OCI-LY1 (cell line): Measurements from ENCODE around the gene OR10H1.
"Not testable (repeated sequence)": the region's sequence is repeated elsewhere in the genome, so short reads cannot be mapped to it uniquely, and the experiment has no call there.

Experiments used
- H2AFZ ChIP-seq: fragments of 200-600 bp; sonication (generic), shearing (Covaris generic); 2 replicates; pipeline ENCODE4 v1.6.0; 2014; ENCODE audit warnings: antibody characterized with exemption, mild to moderate bottlenecking, low read length
- H3F3A ChIP-seq: fragments of 200-600 bp; sonication (generic), shearing (Covaris generic); 2 replicates; pipeline ENCODE4 v1.6.0; 2014; ENCODE audit warnings: mild to moderate bottlenecking, antibody characterized with exemption, low read length, moderate library complexity; ENCODE audit not compliant: insufficient read depth
- H3K27ac ChIP-seq: fragments of 200-600 bp; sonication (generic); 2 replicates; pipeline ENCODE4 v1.5.1; 2014; ENCODE audit warnings: low read length, mixed run types, mild to moderate bottlenecking, low read depth; ENCODE audit not compliant: poor library complexity, severe bottlenecking
- H3K27me3 ChIP-seq: fragments of 200-600 bp; sonication (generic); 2 replicates; pipeline ENCODE4 v1.6.0; 2014; ENCODE audit warnings: antibody characterized with exemption, mild to moderate bottlenecking, low read length, moderate library complexity; ENCODE audit not compliant: insufficient read depth
- H3K36me3 ChIP-seq: fragments of 200-600 bp; sonication (generic); 2 replicates; pipeline ENCODE4 v1.6.1; 2014; ENCODE audit warnings: mild to moderate bottlenecking, antibody characterized with exemption, low read length, moderate library complexity, mixed read lengths; ENCODE audit not compliant: insufficient read depth
- H3K4me1 ChIP-seq: fragments of 200-600 bp; sonication (generic); 2 replicates; pipeline ENCODE4 v1.5.1; 2014; ENCODE audit warnings: mild to moderate bottlenecking, low read length, moderate library complexity; ENCODE audit not compliant: insufficient read depth, severe bottlenecking
- H3K4me2 ChIP-seq: fragments of 200-600 bp; sonication (generic), shearing (Covaris generic); 2 replicates; pipeline ENCODE4 v1.6.1; 2014; ENCODE audit warnings: low read length
- H3K4me3 ChIP-seq: fragments of 200-600 bp; sonication (generic); 2 replicates; pipeline ENCODE4 v1.5.1; 2014; ENCODE audit warnings: low read length, low read depth, mild to moderate bottlenecking, mixed read lengths; ENCODE audit not compliant: poor library complexity, severe bottlenecking
- H3K79me2 ChIP-seq: fragments of 200-600 bp; shearing (Covaris generic); 2 replicates; pipeline ENCODE4 v1.6.1; 2016; ENCODE audit warnings: mixed run types, low read length, mixed read lengths; ENCODE audit not compliant: insufficient read depth
- H3K9ac ChIP-seq: fragments of 200-600 bp; sonication (generic), shearing (Covaris generic); 2 replicates; pipeline ENCODE4 v1.6.1; 2014; ENCODE audit warnings: mild to moderate bottlenecking, low read length, mixed read lengths
- H3K9me2 ChIP-seq: fragments of 200-600 bp; sonication (generic), shearing (Covaris generic); 2 replicates; pipeline ENCODE4 v1.6.1; 2014; ENCODE audit warnings: low read depth, mild to moderate bottlenecking, low read length, mixed read lengths
- H3K9me3 ChIP-seq: fragments of 200-600 bp; shearing (Covaris generic); 2 replicates; pipeline ENCODE4 v1.6.1; 2014; ENCODE audit warnings: low read length, mixed read lengths
- H4K20me1 ChIP-seq: fragments of 200-600 bp; sonication (generic), shearing (Covaris generic); 2 replicates; pipeline ENCODE4 v1.6.0; 2016; ENCODE audit warnings: mild to moderate bottlenecking, low read length; ENCODE audit not compliant: insufficient read depth
- CTCF ChIP-seq: fragments of 200-600 bp; sonication (generic), shearing (Covaris generic); IDR thresholded peaks from 2 replicates; pipeline ENCODE4 v1.5.1; 2017; ENCODE audit warnings: mild to moderate bottlenecking, antibody characterized with exemption, low read length, moderate library complexity, mixed read lengths
- EZH2 ChIP-seq: fragments of 200-600 bp; sonication (generic), shearing (Covaris generic); IDR thresholded peaks from 2 replicates; pipeline ENCODE4 v1.8.0; 2017; ENCODE audit warnings: borderline replicate concordance, mixed run types, mild to moderate bottlenecking, antibody characterized with exemption, low read length, moderate library complexity, mixed read lengths

OR10H1 gene

GRCh38 chr19:15837221-15837731 lies 21.8 kb upstream of the OR10H1 start:
- Histone ChIP-seq H3K79me2 (no peaks in the 10 kb centered on the region), H3K4me1 (peaks cover 7% of the 10 kb centered on the region), H3K36me3 (no peaks in the 10 kb centered on the region), H3K27ac (no peak overlapping the region), H4K20me1 (no peaks in the 10 kb centered on the region), H3K4me3 (peak overlapping the region; percentile 61), H3K9ac (no peak overlapping the region), H3K4me2 (peak overlapping the region; percentile 59), H2AFZ (peak overlapping the region; percentile 60; the same call in 1 of the 2 replicates), H3K27me3 (no peaks in the 10 kb centered on the region; the same call in 1 of the 2 replicates), H3K9me3 (no peaks in the 10 kb centered on the region; the same call in 1 of the 2 replicates), H3K9me2 (no peaks in the 10 kb centered on the region), H3F3A (no peaks in the 10 kb centered on the region)
- TF ChIP-seq EZH2: no peak
- TF ChIP-seq CTCF: no peak

GRCh38 chr19:15836330-15837220 lies 21.1 kb upstream of the OR10H1 start:
- TF ChIP-seq EZH2: no peak
- TF ChIP-seq CTCF: no peak
- Histone ChIP-seq H3F3A (no peaks in the 10 kb centered on the region), H3K27ac (no peak overlapping the region), H3K4me2 (peak overlapping the region; percentile 59), H3K4me1 (peaks cover 7% of the 10 kb centered on the region), H3K36me3 (no peaks in the 10 kb centered on the region), H3K27me3 (no peaks in the 10 kb centered on the region; the same call in 1 of the 2 replicates), H3K9me3 (no peaks in the 10 kb centered on the region; the same call in 1 of the 2 replicates), H4K20me1 (no peaks in the 10 kb centered on the region), H2AFZ (peak overlapping the region; percentile 60; the same call in 1 of the 2 replicates), H3K9me2 (no peaks in the 10 kb centered on the region), H3K9ac (peak overlapping the region; percentile 15; the same call in 1 of the 2 replicates), H3K4me3 (peak overlapping the region; percentile 61), H3K79me2 (no peaks in the 10 kb centered on the region)

- not testable (repeated sequence) for H3K4me1 ChIP-seq
Observed at GRCh38 chr19:15835565-15836329, 20.3 kb upstream of the OR10H1 start.

GRCh38 chr19:15834232-15834631 lies 18.8 kb upstream of the OR10H1 start:
- H3K27me3 ChIP-seq, H3K4me1 ChIP-seq, H3F3A ChIP-seq, H4K20me1 ChIP-seq, H2AFZ ChIP-seq, H3K4me2 ChIP-seq, H3K9me2 ChIP-seq, H3K79me2 ChIP-seq, H3K9ac ChIP-seq, H3K27ac ChIP-seq, H3K9me3 ChIP-seq, H3K36me3 ChIP-seq, H3K4me3 ChIP-seq: not testable (repeated sequence)

More at GRCh38 chr19:15835565-15836329, 20.3 kb upstream of the OR10H1 start:
- not testable (repeated sequence) for H2AFZ ChIP-seq, H3K9ac ChIP-seq, H3K9me3 ChIP-seq, H3K36me3 ChIP-seq, H3F3A ChIP-seq, H3K79me2 ChIP-seq, H4K20me1 ChIP-seq, H3K27me3 ChIP-seq, H3K4me2 ChIP-seq, H3K4me3 ChIP-seq, H3K9me2 ChIP-seq, H3K27ac ChIP-seq
